ENCODE measurements around the gene RBPJL. TPM values are rescaled to one million over a fixed set of nuclear protein-coding genes. Genes with fewer than 3 reads are reported as not detected.

The RBPJL gene
- total RNA-seq, 1 experiment from 2014 or later = 0.85 TPM

DNA sequence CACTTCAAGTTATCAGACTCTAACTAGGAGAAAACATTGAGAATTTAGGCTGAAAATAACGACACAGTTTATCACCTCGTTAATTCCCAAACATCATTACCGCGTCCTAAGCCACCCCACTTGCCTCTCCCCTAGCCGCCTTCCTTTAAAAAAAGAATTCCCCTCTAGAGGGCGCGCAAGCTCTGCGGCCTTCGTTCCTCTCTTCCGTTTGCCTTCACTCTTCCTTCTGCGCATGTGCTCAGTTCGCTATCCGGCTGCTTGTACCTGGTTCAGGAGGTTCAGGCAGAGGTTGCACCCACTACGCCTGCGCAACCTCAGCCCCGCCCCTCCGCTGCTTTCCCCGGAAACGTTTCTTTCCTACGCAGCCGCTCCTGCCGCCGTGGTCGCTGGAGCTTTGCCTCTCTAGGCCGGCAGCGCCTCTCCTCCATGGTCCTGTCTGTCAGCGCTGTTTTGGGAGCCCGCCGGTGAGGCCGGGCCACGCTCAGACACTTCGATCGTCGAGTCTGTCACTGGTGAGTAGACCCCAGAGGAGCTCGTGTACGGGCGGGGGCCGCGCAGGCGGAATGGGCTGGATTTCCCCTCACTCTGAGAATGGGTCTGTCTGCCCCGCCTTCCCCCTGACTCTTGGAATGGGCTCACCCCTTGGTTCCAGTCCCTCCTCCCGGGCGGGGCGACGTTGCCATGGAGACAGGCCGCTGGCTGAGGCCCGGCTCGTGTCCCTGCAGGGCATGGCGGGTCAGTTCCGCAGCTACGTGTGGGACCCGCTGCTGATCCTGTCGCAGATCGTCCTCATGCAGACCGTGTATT lies 56.4 kb downstream of the RBPJL start, which contains the start of gene SYS1 (continued):
- TF ChIP-seq, protein P1, sequence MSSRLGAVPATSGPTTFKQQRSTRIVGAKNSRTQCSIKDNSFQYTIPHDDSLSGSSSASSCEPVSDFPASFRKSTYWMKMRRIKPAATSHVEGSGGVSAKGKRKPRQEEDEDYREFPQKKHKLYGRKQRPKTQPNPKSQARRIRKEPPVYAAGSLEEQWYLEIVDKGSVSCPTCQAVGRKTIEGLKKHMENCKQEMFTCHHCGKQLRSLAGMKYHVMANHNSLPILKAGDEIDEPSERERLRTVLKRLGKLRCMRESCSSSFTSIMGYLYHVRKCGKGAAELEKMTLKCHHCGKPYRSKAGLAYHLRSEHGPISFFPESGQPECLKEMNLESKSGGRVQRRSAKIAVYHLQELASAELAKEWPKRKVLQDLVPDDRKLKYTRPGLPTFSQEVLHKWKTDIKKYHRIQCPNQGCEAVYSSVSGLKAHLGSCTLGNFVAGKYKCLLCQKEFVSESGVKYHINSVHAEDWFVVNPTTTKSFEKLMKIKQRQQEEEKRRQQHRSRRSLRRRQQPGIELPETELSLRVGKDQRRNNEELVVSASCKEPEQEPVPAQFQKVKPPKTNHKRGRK (CRISPR knock-in tag; IDR thresholded peaks at IDR 0.05; ENCODE audit: borderline replicate concordance) = no peak
- peak; percentile 85 for TF ChIP-seq SP1 (CRISPR knock-in tag; conservative IDR thresholded peaks at IDR 0.05)
- TF ChIP-seq SMAD3 (CRISPR knock-in tag; IDR thresholded peaks at IDR 0.05; ENCODE audit: borderline replicate concordance) = peak; percentile 51; the same call in 1 of the 2 replicates
- peak; percentile 55 for TF ChIP-seq FOXK1 (CRISPR knock-in tag; IDR thresholded peaks at IDR 0.05)
- TF ChIP-seq, protein P2, sequence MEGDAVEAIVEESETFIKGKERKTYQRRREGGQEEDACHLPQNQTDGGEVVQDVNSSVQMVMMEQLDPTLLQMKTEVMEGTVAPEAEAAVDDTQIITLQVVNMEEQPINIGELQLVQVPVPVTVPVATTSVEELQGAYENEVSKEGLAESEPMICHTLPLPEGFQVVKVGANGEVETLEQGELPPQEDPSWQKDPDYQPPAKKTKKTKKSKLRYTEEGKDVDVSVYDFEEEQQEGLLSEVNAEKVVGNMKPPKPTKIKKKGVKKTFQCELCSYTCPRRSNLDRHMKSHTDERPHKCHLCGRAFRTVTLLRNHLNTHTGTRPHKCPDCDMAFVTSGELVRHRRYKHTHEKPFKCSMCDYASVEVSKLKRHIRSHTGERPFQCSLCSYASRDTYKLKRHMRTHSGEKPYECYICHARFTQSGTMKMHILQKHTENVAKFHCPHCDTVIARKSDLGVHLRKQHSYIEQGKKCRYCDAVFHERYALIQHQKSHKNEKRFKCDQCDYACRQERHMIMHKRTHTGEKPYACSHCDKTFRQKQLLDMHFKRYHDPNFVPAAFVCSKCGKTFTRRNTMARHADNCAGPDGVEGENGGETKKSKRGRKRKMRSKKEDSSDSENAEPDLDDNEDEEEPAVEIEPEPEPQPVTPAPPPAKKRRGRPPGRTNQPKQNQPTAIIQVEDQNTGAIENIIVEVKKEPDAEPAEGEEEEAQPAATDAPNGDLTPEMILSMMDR (IDR thresholded peaks at IDR 0.05) = peak; percentile 77
- TF ChIP-seq, protein P3, sequence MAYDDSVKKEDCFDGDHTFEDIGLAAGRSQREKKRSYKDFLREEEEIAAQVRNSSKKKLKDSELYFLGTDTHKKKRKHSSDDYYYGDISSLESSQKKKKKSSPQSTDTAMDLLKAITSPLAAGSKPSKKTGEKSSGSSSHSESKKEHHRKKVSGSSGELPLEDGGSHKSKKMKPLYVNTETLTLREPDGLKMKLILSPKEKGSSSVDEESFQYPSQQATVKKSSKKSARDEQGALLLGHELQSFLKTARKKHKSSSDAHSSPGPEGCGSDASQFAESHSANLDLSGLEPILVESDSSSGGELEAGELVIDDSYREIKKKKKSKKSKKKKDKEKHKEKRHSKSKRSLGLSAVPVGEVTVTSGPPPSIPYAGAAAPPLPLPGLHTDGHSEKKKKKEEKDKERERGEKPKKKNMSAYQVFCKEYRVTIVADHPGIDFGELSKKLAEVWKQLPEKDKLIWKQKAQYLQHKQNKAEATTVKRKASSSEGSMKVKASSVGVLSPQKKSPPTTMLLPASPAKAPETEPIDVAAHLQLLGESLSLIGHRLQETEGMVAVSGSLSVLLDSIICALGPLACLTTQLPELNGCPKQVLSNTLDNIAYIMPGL (CRISPR knock-in tag; IDR thresholded peaks at IDR 0.05) = no peak
- TF ChIP-seq NFE2L1 (CRISPR knock-in tag; IDR thresholded peaks at IDR 0.05) = no peak
- no peak for TF ChIP-seq ZNF138 (CRISPR knock-in tag; conservative IDR thresholded peaks at IDR 0.05)
- no peak for TF ChIP-seq FOXJ3 (CRISPR knock-in tag; IDR thresholded peaks at IDR 0.05; ENCODE audit: borderline replicate concordance)
- no peak for TF ChIP-seq HMGA2 (CRISPR knock-in tag; IDR thresholded peaks at IDR 0.05)
- no peak for TF ChIP-seq ZNF219 (CRISPR knock-in tag; IDR thresholded peaks at IDR 0.05; ENCODE audit: borderline replicate concordance)
- peak; percentile 80 for TF ChIP-seq GABPB1 (CRISPR knock-in tag; IDR thresholded peaks at IDR 0.05)

DNA sequence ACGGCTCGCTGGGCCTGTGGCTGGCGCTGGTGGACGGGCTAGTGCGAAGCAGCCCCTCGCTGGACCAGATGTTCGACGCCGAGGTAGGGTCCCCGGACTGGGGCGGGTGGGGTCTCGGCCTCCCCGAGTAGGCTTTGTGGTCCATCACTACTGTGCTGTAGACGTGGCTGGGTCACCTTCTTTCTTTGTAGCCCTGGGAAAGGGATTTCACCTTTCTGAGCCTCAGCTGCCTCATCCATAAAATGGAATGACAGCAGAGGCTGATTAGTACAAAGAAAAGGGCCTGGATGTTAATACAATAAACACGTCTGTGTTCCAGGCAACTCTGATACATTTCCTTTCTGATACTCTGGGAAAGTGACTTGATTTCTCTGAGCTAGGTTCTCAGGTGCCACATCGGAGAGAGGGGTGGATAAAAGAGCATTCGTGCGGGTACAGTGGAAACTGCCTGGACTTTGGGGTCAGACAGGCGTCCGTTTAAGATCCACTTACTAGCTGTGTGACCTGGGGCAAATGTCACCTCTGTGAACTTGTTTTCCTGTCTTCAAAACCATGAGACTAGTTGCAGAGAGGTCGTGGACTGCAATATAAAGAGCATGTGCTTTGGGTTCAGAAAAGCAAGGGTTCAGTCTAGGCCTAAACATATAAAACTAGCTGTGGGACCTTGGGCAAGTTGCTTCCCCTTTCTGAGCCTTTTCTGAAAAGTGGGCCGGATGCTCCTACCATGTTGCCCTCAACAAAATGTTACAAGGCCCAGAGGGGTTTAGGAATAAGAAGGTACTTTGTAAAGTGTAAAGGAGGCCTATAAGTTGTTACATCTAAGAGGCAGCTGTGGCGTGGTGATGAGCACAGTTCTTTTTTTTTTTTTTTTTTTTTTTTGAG lies 57.2 kb downstream of the RBPJL start:
- DNase-seq (ENCODE audit: low spot score) = no peak
- Mint-ChIP-seq H3K36me3 (no peaks in the 10 kb centered on the region; the same call in none of the 2 replicates), H3K27ac (no peak overlapping the region), H3K27me3 (ENCODE audit: low read depth) (no peaks in the 10 kb centered on the region), H3K4me1 (peaks cover 17% of the 10 kb centered on the region), H3K4me3 (peak overlapping the region; percentile 97), H3K9me3 (no peaks in the 10 kb centered on the region)
- CTCF ChIA-PET = interaction anchor here (0.6 to 8.3 kb wide), 48 partner anchors 8 to 1997 kb away, joined by 3 to 152 read pairs (median 5); partner anchors contain the start of genes DBNDD2, MATN4, PIGT and SDC4
- ATAC-seq = no peak
- POLR2A ChIA-PET = interaction anchor here (0.5 to 3.0 kb wide), 11 partner anchors 10 to 204 kb away, joined by 3 to 11 read pairs (median 6); partner anchors contain the start of genes PIGT and SDC4
- TF ChIP-seq NFYB (CRISPR knock-in tag; conservative IDR thresholded peaks at IDR 0.05; ENCODE audit: low read depth) = no peak
- TF ChIP-seq, protein P4, sequence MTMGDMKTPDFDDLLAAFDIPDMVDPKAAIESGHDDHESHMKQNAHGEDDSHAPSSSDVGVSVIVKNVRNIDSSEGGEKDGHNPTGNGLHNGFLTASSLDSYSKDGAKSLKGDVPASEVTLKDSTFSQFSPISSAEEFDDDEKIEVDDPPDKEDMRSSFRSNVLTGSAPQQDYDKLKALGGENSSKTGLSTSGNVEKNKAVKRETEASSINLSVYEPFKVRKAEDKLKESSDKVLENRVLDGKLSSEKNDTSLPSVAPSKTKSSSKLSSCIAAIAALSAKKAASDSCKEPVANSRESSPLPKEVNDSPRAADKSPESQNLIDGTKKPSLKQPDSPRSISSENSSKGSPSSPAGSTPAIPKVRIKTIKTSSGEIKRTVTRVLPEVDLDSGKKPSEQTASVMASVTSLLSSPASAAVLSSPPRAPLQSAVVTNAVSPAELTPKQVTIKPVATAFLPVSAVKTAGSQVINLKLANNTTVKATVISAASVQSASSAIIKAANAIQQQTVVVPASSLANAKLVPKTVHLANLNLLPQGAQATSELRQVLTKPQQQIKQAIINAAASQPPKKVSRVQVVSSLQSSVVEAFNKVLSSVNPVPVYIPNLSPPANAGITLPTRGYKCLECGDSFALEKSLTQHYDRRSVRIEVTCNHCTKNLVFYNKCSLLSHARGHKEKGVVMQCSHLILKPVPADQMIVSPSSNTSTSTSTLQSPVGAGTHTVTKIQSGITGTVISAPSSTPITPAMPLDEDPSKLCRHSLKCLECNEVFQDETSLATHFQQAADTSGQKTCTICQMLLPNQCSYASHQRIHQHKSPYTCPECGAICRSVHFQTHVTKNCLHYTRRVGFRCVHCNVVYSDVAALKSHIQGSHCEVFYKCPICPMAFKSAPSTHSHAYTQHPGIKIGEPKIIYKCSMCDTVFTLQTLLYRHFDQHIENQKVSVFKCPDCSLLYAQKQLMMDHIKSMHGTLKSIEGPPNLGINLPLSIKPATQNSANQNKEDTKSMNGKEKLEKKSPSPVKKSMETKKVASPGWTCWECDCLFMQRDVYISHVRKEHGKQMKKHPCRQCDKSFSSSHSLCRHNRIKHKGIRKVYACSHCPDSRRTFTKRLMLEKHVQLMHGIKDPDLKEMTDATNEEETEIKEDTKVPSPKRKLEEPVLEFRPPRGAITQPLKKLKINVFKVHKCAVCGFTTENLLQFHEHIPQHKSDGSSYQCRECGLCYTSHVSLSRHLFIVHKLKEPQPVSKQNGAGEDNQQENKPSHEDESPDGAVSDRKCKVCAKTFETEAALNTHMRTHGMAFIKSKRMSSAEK (CRISPR knock-in tag; IDR thresholded peaks at IDR 0.05; ENCODE audit: borderline replicate concordance) = no peak
- no peak for TF ChIP-seq GRHL2 (CRISPR knock-in tag; IDR thresholded peaks at IDR 0.05; ENCODE audit: insufficient replicate concordance, severe bottlenecking)
- TF ChIP-seq NR1H2 (CRISPR knock-in tag; IDR thresholded peaks at IDR 0.05) = no peak
- TF ChIP-seq, protein P5, sequence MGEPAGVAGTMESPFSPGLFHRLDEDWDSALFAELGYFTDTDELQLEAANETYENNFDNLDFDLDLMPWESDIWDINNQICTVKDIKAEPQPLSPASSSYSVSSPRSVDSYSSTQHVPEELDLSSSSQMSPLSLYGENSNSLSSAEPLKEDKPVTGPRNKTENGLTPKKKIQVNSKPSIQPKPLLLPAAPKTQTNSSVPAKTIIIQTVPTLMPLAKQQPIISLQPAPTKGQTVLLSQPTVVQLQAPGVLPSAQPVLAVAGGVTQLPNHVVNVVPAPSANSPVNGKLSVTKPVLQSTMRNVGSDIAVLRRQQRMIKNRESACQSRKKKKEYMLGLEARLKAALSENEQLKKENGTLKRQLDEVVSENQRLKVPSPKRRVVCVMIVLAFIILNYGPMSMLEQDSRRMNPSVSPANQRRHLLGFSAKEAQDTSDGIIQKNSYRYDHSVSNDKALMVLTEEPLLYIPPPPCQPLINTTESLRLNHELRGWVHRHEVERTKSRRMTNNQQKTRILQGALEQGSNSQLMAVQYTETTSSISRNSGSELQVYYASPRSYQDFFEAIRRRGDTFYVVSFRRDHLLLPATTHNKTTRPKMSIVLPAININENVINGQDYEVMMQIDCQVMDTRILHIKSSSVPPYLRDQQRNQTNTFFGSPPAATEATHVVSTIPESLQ (CRISPR knock-in tag; IDR thresholded peaks at IDR 0.05) = no peak
- no peak for TF ChIP-seq EMX1 (CRISPR knock-in tag; IDR thresholded peaks at IDR 0.05)
- TF ChIP-seq, protein P6, sequence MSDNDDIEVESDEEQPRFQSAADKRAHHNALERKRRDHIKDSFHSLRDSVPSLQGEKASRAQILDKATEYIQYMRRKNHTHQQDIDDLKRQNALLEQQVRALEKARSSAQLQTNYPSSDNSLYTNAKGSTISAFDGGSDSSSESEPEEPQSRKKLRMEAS (CRISPR knock-in tag; IDR thresholded peaks at IDR 0.05) = no peak

Data from WTC11 (cell line).